ENCODE results near the gene ASCC3. TPM values are rescaled to one million over a fixed set of nuclear protein-coding genes. Genes with fewer than 3 reads are reported as not detected.
"Not testable (repeated sequence)": the region's sequence is repeated elsewhere in the genome, so short reads cannot be mapped to it uniquely, and the experiment has no call there.

ASCC3 gene
- total and polyA plus RNA-seq, 2 experiments from 2014 or later = 49.1 to 60.2 TPM

- H2AFZ ChIP-seq = no peak overlapping the region
- H3K4me1 ChIP-seq (ENCODE audit: insufficient read depth) = no peaks in the 10 kb centered on the region
- no peak overlapping the region for H3K27ac ChIP-seq
- in situ Hi-C loops (cut with MboI) = no loop called here
- no peak overlapping the region for H3K9ac ChIP-seq
- H3K36me3 ChIP-seq (ENCODE audit: low read depth) = peaks cover 25% of the 10 kb centered on the region
- no peak overlapping the region for H3K4me3 ChIP-seq
- no peaks in the 10 kb centered on the region for H3K9me3 ChIP-seq (ENCODE audit: low read depth)
- H3K4me2 ChIP-seq (ENCODE audit: unreplicated experiment) = no peak overlapping the region
- peaks cover 29% of the 10 kb centered on the region; the same call in 1 of the 2 replicates for H3K79me2 ChIP-seq (ENCODE audit: insufficient read depth)
- no peaks in the 10 kb centered on the region for H4K20me1 ChIP-seq (ENCODE audit: insufficient read depth)
- no peaks in the 10 kb centered on the region for H3K9me2 ChIP-seq (ENCODE audit: insufficient read depth)
- 50% methylated on average over 1 of the region's 1 CpG for WGBS, 2 experiments (ENCODE audit: low coverage in 1 of 2, low lambda C conversion rate in 2 of 2, missing lambda C conversion rate in 2 of 2)
- H3K27me3 ChIP-seq (replicated peaks; ENCODE audit: insufficient read depth) = no peaks in the 10 kb centered on the region
- H3F3A ChIP-seq (ENCODE audit: insufficient read depth) = no peaks in the 10 kb centered on the region
- TF ChIP-seq EZH2phosphoT487 (IDR thresholded peaks at IDR 0.05; ENCODE audit: insufficient read depth, low read depth) = no peak
- TF ChIP-seq EZH2 (IDR thresholded peaks at IDR 0.05; ENCODE audit: insufficient read depth, poor library complexity, severe bottlenecking) = no peak
- no peak for DNase-seq
Measured at GRCh38 chr6:100768816-100769351, 112.2 kb downstream of the ASCC3 start.

DNA sequence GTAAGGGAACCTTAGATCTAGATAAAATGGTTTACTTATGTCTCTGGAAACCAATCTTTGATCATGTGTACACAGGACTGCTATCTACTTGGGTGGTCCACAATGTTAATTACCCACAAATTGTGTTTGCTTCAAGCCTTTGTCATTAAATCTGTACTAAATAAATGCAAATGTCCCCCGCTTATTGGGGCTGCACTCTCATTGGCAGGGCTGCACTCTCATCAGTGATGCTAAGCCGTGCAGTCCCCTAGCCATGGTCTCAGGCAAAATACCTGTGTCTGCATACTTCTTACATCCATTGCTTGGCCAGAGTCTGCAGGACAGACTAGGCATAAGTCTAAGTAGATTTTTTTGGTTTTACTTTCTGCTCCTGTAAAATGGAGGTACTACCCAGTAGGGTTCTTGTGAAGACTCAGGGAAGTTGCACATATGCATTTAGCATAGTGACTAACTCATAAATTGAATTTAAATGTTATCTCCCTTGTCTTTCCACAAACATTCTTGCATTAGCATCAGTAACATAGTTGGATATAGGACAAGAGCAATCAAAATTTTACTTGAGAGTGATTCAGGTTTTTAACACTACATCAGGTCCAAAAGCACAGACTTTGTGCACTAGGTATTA lies 117.4 kb downstream of the ASCC3 start:
- no peaks in the 10 kb centered on the region for H3K4me1 ChIP-seq (ENCODE audit: insufficient read depth)
- no peaks in the 10 kb centered on the region for H3K9me3 ChIP-seq (ENCODE audit: low read depth)
- peaks cover 4% of the 10 kb centered on the region; the same call in 1 of the 2 replicates for H3K79me2 ChIP-seq (ENCODE audit: insufficient read depth)
- H3K4me3 ChIP-seq = no peak overlapping the region
- 95 to 100% methylated on average over 2 of the region's 2 CpGs for WGBS, 2 experiments (ENCODE audit: low coverage in 1 of 2, low lambda C conversion rate in 2 of 2, missing lambda C conversion rate in 2 of 2)
- H3K27ac ChIP-seq = no peak overlapping the region
- H3K36me3 ChIP-seq (ENCODE audit: low read depth) = peaks cover 38% of the 10 kb centered on the region
- TF ChIP-seq EZH2 (IDR thresholded peaks at IDR 0.05; ENCODE audit: insufficient read depth, poor library complexity, severe bottlenecking) (no peak), EZH2phosphoT487 (IDR thresholded peaks at IDR 0.05; ENCODE audit: insufficient read depth, low read depth) (no peak)
- no peaks in the 10 kb centered on the region for H4K20me1 ChIP-seq (ENCODE audit: insufficient read depth)
- no peak overlapping the region for H2AFZ ChIP-seq
- no peaks in the 10 kb centered on the region for H3K9me2 ChIP-seq (ENCODE audit: insufficient read depth)
- no peak overlapping the region for H3K4me2 ChIP-seq (ENCODE audit: unreplicated experiment)
- no peak for DNase-seq
- no peak overlapping the region for H3K9ac ChIP-seq
- H3F3A ChIP-seq (ENCODE audit: insufficient read depth) = no peaks in the 10 kb centered on the region
- no peaks in the 10 kb centered on the region for H3K27me3 ChIP-seq (replicated peaks; ENCODE audit: insufficient read depth)
- in situ Hi-C loops (cut with MboI) = no loop called here

- H4K20me1 ChIP-seq (ENCODE audit: insufficient read depth) = no peaks in the 10 kb centered on the region
- no peak overlapping the region for H3K9ac ChIP-seq
- no peak overlapping the region for H3K27ac ChIP-seq
- no peak overlapping the region for H2AFZ ChIP-seq
- peaks cover 4% of the 10 kb centered on the region; the same call in 1 of the 2 replicates for H3K79me2 ChIP-seq (ENCODE audit: insufficient read depth)
- no peaks in the 10 kb centered on the region for H3K27me3 ChIP-seq (replicated peaks; ENCODE audit: insufficient read depth)
- no peak overlapping the region for H3K4me2 ChIP-seq (ENCODE audit: unreplicated experiment)
- H3K9me3 ChIP-seq (ENCODE audit: low read depth) = no peaks in the 10 kb centered on the region
- DNase-seq = no peak
- in situ Hi-C loops (cut with MboI) = no loop called here
- no peaks in the 10 kb centered on the region for H3F3A ChIP-seq (ENCODE audit: insufficient read depth)
- no peaks in the 10 kb centered on the region for H3K4me1 ChIP-seq (ENCODE audit: insufficient read depth)
- H3K36me3 ChIP-seq (ENCODE audit: low read depth) = peaks cover 34% of the 10 kb centered on the region
- TF ChIP-seq EZH2phosphoT487 (IDR thresholded peaks at IDR 0.05; ENCODE audit: insufficient read depth, low read depth) (no peak), EZH2 (IDR thresholded peaks at IDR 0.05; ENCODE audit: insufficient read depth, poor library complexity, severe bottlenecking) (no peak)
- 98 to 100% methylated on average over 2 of the region's 2 CpGs for WGBS, 2 experiments (ENCODE audit: low coverage in 1 of 2, low lambda C conversion rate in 2 of 2, missing lambda C conversion rate in 2 of 2)
- H3K9me2 ChIP-seq (ENCODE audit: insufficient read depth) = no peaks in the 10 kb centered on the region
- H3K4me3 ChIP-seq = no peak overlapping the region
Measured at GRCh38 chr6:100761841-100762240, 119.3 kb downstream of the ASCC3 start.

DNA sequence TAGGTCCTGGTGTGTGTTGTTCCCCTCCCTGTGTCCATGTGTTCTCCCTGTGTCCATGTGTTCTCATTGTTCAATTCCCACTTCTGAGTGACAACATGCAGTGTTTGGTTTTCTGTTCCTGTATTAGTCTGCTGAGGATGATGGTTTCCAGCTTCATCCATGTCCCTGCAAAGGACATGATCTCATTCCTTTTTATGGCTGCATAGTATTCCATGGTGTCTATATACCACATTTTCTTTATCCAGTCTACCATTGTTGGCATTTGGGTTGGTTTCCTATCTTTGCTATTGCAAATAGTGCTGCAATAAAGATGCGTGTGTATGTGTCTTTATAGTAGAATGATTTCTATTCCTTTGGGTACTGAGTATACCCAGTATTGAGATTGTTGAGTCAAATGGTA lies 122.7 kb downstream of the ASCC3 start:
- H3K9me3 ChIP-seq (ENCODE audit: low read depth); H3K4me3 ChIP-seq; H3F3A ChIP-seq (ENCODE audit: insufficient read depth); H2AFZ ChIP-seq; H3K4me2 ChIP-seq (ENCODE audit: unreplicated experiment); H3K79me2 ChIP-seq (ENCODE audit: insufficient read depth); H3K27me3 ChIP-seq (replicated peaks; ENCODE audit: insufficient read depth); H3K9ac ChIP-seq; DNase-seq; H4K20me1 ChIP-seq (ENCODE audit: insufficient read depth); H3K27ac ChIP-seq; in situ Hi-C loops (cut with MboI); H3K4me1 ChIP-seq (ENCODE audit: insufficient read depth); H3K9me2 ChIP-seq (ENCODE audit: insufficient read depth): not testable (repeated sequence)
- 86 to 100% methylated on average over 1 of the region's 1 CpG for WGBS, 2 experiments (ENCODE audit: low coverage in 1 of 2, low lambda C conversion rate in 2 of 2, missing lambda C conversion rate in 2 of 2)
- peaks cover 18% of the 10 kb centered on the region; the same call in 1 of the 2 replicates for H3K36me3 ChIP-seq (ENCODE audit: low read depth)

Data from GM23248 (cell line).